MM.1S (cell line): ENCODE measurements around the gene FYTTD1.

ENCODE experiments used
- DNase-seq: peaks from one replicate; pipeline ENCODE4 v3.0.0-alpha.2; 2015
- H2AFZ ChIP-seq: fragments of 300-600 bp; sonication (generic); 2 replicates; pipeline ENCODE4 v1.6.0; 2016; ENCODE audit warnings: antibody characterized with exemption, low read length
- H3F3A ChIP-seq: fragments of 300-600 bp; sonication (generic); 2 replicates; pipeline ENCODE4 v1.6.1; 2016; ENCODE audit warnings: mild to moderate bottlenecking, antibody characterized with exemption, low read length, moderate library complexity, mixed read lengths; ENCODE audit not compliant: insufficient read depth
- H3K27ac ChIP-seq: fragments of 300-600 bp; sonication (generic); 2 replicates; pipeline ENCODE4 v1.5.1; 2016; ENCODE audit warnings: mild to moderate bottlenecking, low read length
- H3K27me3 ChIP-seq: fragments of 300-600 bp; sonication (generic); replicated peaks from 2 replicates; pipeline ENCODE4 v1.6.0; 2016; ENCODE audit warnings: low read length; ENCODE audit not compliant: insufficient read depth
- H3K36me3 ChIP-seq: fragments of 300-600 bp; sonication (generic); replicated peaks from 2 replicates; pipeline ENCODE4 v1.6.1; 2016; ENCODE audit warnings: mild to moderate bottlenecking, low read length, mixed read lengths; ENCODE audit not compliant: insufficient read depth
- H3K4me1 ChIP-seq: fragments of 300-600 bp; sonication (generic); 2 replicates; pipeline ENCODE4 v1.6.1; 2016; ENCODE audit warnings: low read length, mixed read lengths
- H3K4me2 ChIP-seq: fragments of 300-600 bp; sonication (generic); 2 replicates; pipeline ENCODE4 v1.6.0; 2016; ENCODE audit warnings: low read depth, low read length
- H3K4me3 ChIP-seq: fragments of 300-600 bp; sonication (generic); 2 replicates; pipeline ENCODE4 v1.5.1; 2016; ENCODE audit warnings: low read length, mixed read lengths
- H3K79me2 ChIP-seq: fragments of 300-600 bp; sonication (generic); 2 replicates; pipeline ENCODE4 v1.6.1; 2016; ENCODE audit warnings: mixed run types, low read length, mixed read lengths
- H3K9ac ChIP-seq: fragments of 300-600 bp; sonication (generic); 2 replicates; pipeline ENCODE4 v1.6.1; 2016; ENCODE audit warnings: low read length, mixed read lengths
- H3K9me2 ChIP-seq: fragments of 300-600 bp; sonication (generic); replicated peaks from 2 replicates; pipeline ENCODE4 v1.6.1; 2016; ENCODE audit warnings: mild to moderate bottlenecking, low read length, mixed read lengths; ENCODE audit not compliant: insufficient read depth
- H3K9me3 ChIP-seq: fragments of 300-600 bp; sonication (generic); replicated peaks from 2 replicates; pipeline ENCODE4 v1.6.1; 2016; ENCODE audit warnings: mild to moderate bottlenecking, low read length, mixed read lengths; ENCODE audit not compliant: insufficient read depth
- H4K20me1 ChIP-seq: fragments of 300-600 bp; sonication (generic); 2 replicates; pipeline ENCODE4 v1.6.1; 2016; ENCODE audit warnings: mild to moderate bottlenecking, low read length, moderate library complexity, mixed read lengths; ENCODE audit not compliant: insufficient read depth
- CTCF ChIP-seq: fragments of 300-600 bp; sonication (generic); IDR thresholded peaks from 2 replicates; pipeline ENCODE4 v1.5.1; 2016; ENCODE audit warnings: antibody characterized with exemption, low read length, mixed read lengths
- EZH2 ChIP-seq: fragments of 300-600 bp; sonication (generic); optimal IDR thresholded peaks from 2 replicates; pipeline ENCODE3; 2017; ENCODE audit warnings: low read depth, mild to moderate bottlenecking, antibody characterized with exemption, low read length, mixed read lengths
- EZH2phosphoT487 ChIP-seq: fragments of 300-600 bp; sonication (generic); IDR thresholded peaks from 2 replicates; pipeline ENCODE4 v1.6.1; 2018; ENCODE audit warnings: antibody characterized with exemption, low read length

The FYTTD1 gene

GRCh38 chr3:197836244-197836643 lies 86.6 kb downstream of the FYTTD1 start:
- no peak for DNase-seq
- Histone ChIP-seq H2AFZ (no peak overlapping the region), H3K36me3 (no peaks in the 10 kb centered on the region; the same call in 1 of the 2 replicates), H3K9me3 (no peaks in the 10 kb centered on the region), H3K4me3 (no peak overlapping the region), H4K20me1 (no peaks in the 10 kb centered on the region), H3K79me2 (no peaks in the 10 kb centered on the region), H3K9me2 (no peaks in the 10 kb centered on the region), H3K27me3 (no peaks in the 10 kb centered on the region), H3K4me1 (no peaks in the 10 kb centered on the region), H3K4me2 (no peak overlapping the region), H3K9ac (no peak overlapping the region), H3F3A (no peaks in the 10 kb centered on the region), H3K27ac (no peak overlapping the region)
- no peak for TF ChIP-seq EZH2
- TF ChIP-seq CTCF: no peak
- no peak for TF ChIP-seq EZH2phosphoT487
